Duodenal mucosa (tissue), 2 donors: ENCODE data around the gene ERMN.
"Not testable (repeated sequence)": the region's sequence is repeated elsewhere in the genome, so short reads cannot be mapped to it uniquely, and the experiment has no call there.

Experiments
- H3K27ac ChIP-seq: one replicate; pipeline ENCODE4 v1.7.0; 2013; ENCODE audit warnings: low read depth, low read length
- H3K27me3 ChIP-seq, 2 donors: one replicate each; pipeline ENCODE4 v1.7.0; 2013; ENCODE audit warnings: low read length in 2 of 2, control low read depth in 1 of 2; ENCODE audit not compliant: insufficient read depth in 2 of 2, control insufficient read depth in 1 of 2
- H3K36me3 ChIP-seq, 2 donors: one replicate each; pipeline ENCODE4 v1.7.0; 2013; ENCODE audit warnings: low read length in 2 of 2, control low read depth in 1 of 2; ENCODE audit not compliant: insufficient read depth in 2 of 2, control insufficient read depth in 1 of 2
- H3K4me1 ChIP-seq, 2 donors: one replicate each; pipeline ENCODE4 v1.7.0; 2013; ENCODE audit warnings: low read length in 2 of 2, control low read depth in 1 of 2; ENCODE audit not compliant: insufficient read depth in 2 of 2, control insufficient read depth in 1 of 2
- H3K4me3 ChIP-seq, 2 donors: one replicate each; pipeline ENCODE4 v1.7.0; 2013; ENCODE audit warnings: low read length in 2 of 2, low read depth in 1 of 2
- H3K9ac ChIP-seq, 2 donors: one replicate each; pipeline ENCODE4 v1.7.0; 2013; ENCODE audit warnings: low read length in 2 of 2, low read depth in 1 of 2
- H3K9me3 ChIP-seq, 2 donors: one replicate each; pipeline ENCODE4 v1.7.0; 2013; ENCODE audit warnings: low read length in 2 of 2, control low read depth in 1 of 2; ENCODE audit not compliant: control insufficient read depth in 1 of 2

ERMN gene

GRCh38 chr2:157301307-157301706 lies 24.3 kb downstream of the ERMN start:
- no peaks in the 10 kb centered on the region for H3K9me3 ChIP-seq
- H3K36me3 ChIP-seq, result no peaks in the 10 kb centered on the region
- H3K27me3 ChIP-seq, result no peaks in the 10 kb centered on the region
- H3K4me1 ChIP-seq, result peaks cover 0 to 13% of the 10 kb centered on the region in 2 donors
- no peak overlapping the region for H3K9ac ChIP-seq
- no peak overlapping the region for H3K4me3 ChIP-seq
- no peak overlapping the region for H3K27ac ChIP-seq

- H3K36me3 ChIP-seq, result no peaks in the 10 kb centered on the region
- peaks cover 0 to 8% of the 10 kb centered on the region in 2 donors for H3K4me1 ChIP-seq
- H3K27ac ChIP-seq, result no peak overlapping the region
- H3K4me3 ChIP-seq, result no peak overlapping the region
- H3K9ac ChIP-seq, result no peak overlapping the region
- no peaks in the 10 kb centered on the region for H3K27me3 ChIP-seq
- no peaks in the 10 kb centered on the region for H3K9me3 ChIP-seq
Observed at GRCh38 chr2:157296958-157297357, 28.7 kb downstream of the ERMN start.

GRCh38 chr2:157296490-157296889 lies 29.1 kb downstream of the ERMN start:
- Histone ChIP-seq H3K27me3 (no peaks in the 10 kb centered on the region), H3K9ac (no peak overlapping the region), H3K27ac (no peak overlapping the region), H3K36me3 (no peaks in the 10 kb centered on the region), H3K9me3 (no peaks in the 10 kb centered on the region), H3K4me1 (peaks cover 0 to 6% of the 10 kb centered on the region in 2 donors), H3K4me3 (no peak overlapping the region)

- Histone ChIP-seq H3K9ac (no peak overlapping the region), H3K27ac (no peak overlapping the region), H3K4me3 (no peak overlapping the region), H3K27me3 (no peaks in the 10 kb centered on the region), H3K36me3 (no peaks in the 10 kb centered on the region), H3K9me3 (no peaks in the 10 kb centered on the region), H3K4me1 (no peaks in the 10 kb centered on the region)
Observed at GRCh38 chr2:157292853-157293252, 32.8 kb downstream of the ERMN start.

- Histone ChIP-seq H3K27ac (no peak overlapping the region), H3K9ac (no peak overlapping the region), H3K9me3 (no peaks in the 10 kb centered on the region), H3K36me3 (no peaks in the 10 kb centered on the region), H3K4me1 (no peaks in the 10 kb centered on the region), H3K4me3 (no peak overlapping the region), H3K27me3 (no peaks in the 10 kb centered on the region)
Observed at GRCh38 chr2:157291018-157291417, 34.6 kb downstream of the ERMN start.

GRCh38 chr2:157290525-157290924 lies 35.1 kb downstream of the ERMN start:
- Histone ChIP-seq H3K4me3 (no peak overlapping the region), H3K9ac (no peak overlapping the region), H3K27ac (no peak overlapping the region), H3K4me1 (no peaks in the 10 kb centered on the region), H3K36me3 (no peaks in the 10 kb centered on the region), H3K9me3 (no peaks in the 10 kb centered on the region), H3K27me3 (no peaks in the 10 kb centered on the region)

GRCh38 chr2:157287160-157287559 lies 38.5 kb downstream of the ERMN start:
- no peaks in the 10 kb centered on the region for H3K9me3 ChIP-seq
- H3K27me3 ChIP-seq, result no peaks in the 10 kb centered on the region
- H3K36me3 ChIP-seq, result no peaks in the 10 kb centered on the region
- H3K4me3 ChIP-seq, result no peak overlapping the region
- H3K27ac ChIP-seq, result no peak overlapping the region
- H3K4me1 ChIP-seq, result peaks cover 0 to 8% of the 10 kb centered on the region in 2 donors
- no peak overlapping the region for H3K9ac ChIP-seq

GRCh38 chr2:157283468-157283867 lies 42.2 kb downstream of the ERMN start:
- Histone ChIP-seq H3K36me3 (no peaks in the 10 kb centered on the region), H3K27ac (no peak overlapping the region), H3K4me3 (no peak overlapping the region), H3K27me3 (no peaks in the 10 kb centered on the region), H3K4me1 (peaks cover 0 to 8% of the 10 kb centered on the region in 2 donors), H3K9ac (no peak overlapping the region), H3K9me3 (peaks cover 0 to 6% of the 10 kb centered on the region in 2 donors)

GRCh38 chr2:157281316-157281715 lies 44.3 kb downstream of the ERMN start:
- Histone ChIP-seq H3K27me3 (no peaks in the 10 kb centered on the region), H3K9ac (no peak overlapping the region), H3K4me1 (peaks cover 0 to 8% of the 10 kb centered on the region in 2 donors), H3K36me3 (no peaks in the 10 kb centered on the region), H3K9me3 (peaks cover 0 to 6% of the 10 kb centered on the region in 2 donors), H3K27ac (no peak overlapping the region), H3K4me3 (no peak overlapping the region)

- H3K36me3 ChIP-seq, H3K4me1 ChIP-seq, H3K9ac ChIP-seq, H3K27me3 ChIP-seq, H3K9me3 ChIP-seq, H3K27ac ChIP-seq, H3K4me3 ChIP-seq: not testable (repeated sequence)
Observed at GRCh38 chr2:157279311-157279710, 46.3 kb downstream of the ERMN start.

GRCh38 chr2:157271590-157272203 lies 53.9 kb downstream of the ERMN start:
- Histone ChIP-seq H3K36me3 (no peaks in the 10 kb centered on the region), H3K9me3 (no peaks in the 10 kb centered on the region), H3K9ac (no peak overlapping the region), H3K27ac (no peak overlapping the region), H3K4me3 (no peak overlapping the region), H3K27me3 (no peaks in the 10 kb centered on the region), H3K4me1 (no peaks in the 10 kb centered on the region)
